ENCODE measurements around the gene HDDC3. TPM values are rescaled to one million over a fixed set of nuclear protein-coding genes. Genes with fewer than 3 reads are reported as not detected.

The HDDC3 gene
- total and polyA plus RNA-seq, 2 donors (not counting 3 experiments of a cell fraction or from before 2014, with no cell fraction given), result 16.0 to 20.2 TPM

GRCh38 chr15:90959894-90960293, 27.5 kb upstream of the HDDC3 start:
- no peak for DNase-seq (ENCODE audit: low read depth, low spot score)

More at GRCh38 chr15:90959894-90960293, 27.5 kb upstream of the HDDC3 start:
- peaks cover 13% of the 10 kb centered on the region for H3K4me1 ChIP-seq (ENCODE audit: control insufficient read depth, extremely low read depth, insufficient read depth, low read length)
- CTCF ChIA-PET, result interaction anchor here (1.1 to 6.9 kb wide), 4 partner anchors 24 to 313 kb away, joined by 3 to 155 read pairs (median 49); partner anchors contain the start of gene HDDC3
- H3K4me3 ChIP-seq (replicated peaks in 1 of 3; ENCODE audit: insufficient read depth in 1 of 3, low read depth in 1 of 3, low read length in 3 of 3), result no peak overlapping the region
- no peak for FAIRE-seq
- no TSS peak for BruUV-seq (replicated peaks)
- no peaks in the 10 kb centered on the region for H3K9me3 ChIP-seq (replicated peaks; ENCODE audit: control insufficient read depth, insufficient read depth, low read length)
- POLR2A ChIA-PET, result no interaction called here
- peaks cover 3% of the 10 kb centered on the region for H3K79me2 ChIP-seq (ENCODE audit: control insufficient read depth, insufficient read depth, low read length)
- H3K36me3 ChIP-seq (ENCODE audit: control insufficient read depth in 2 of 2, extremely low read depth in 1 of 2, insufficient read depth in 2 of 2, low read length in 2 of 2), result peaks cover 1 to 3% of the 10 kb centered on the region in 2 experiments
- no peak overlapping the region for H3K9ac ChIP-seq (replicated peaks; ENCODE audit: extremely low read depth, insufficient read depth, low read length)
- intact Hi-C loops (cut with micrococcal nuclease), result no loop called here
- H3K4me2 ChIP-seq (ENCODE audit: insufficient read depth, low read length), result no peak overlapping the region
- dilution Hi-C loops (cut with MboI; ENCODE audit: extremely low pct_ligation_motif_present, low sequenced_read_pairs), result no loop called here
- TF ChIP-seq POLR2A (IDR thresholded peaks at IDR 0.05; ENCODE audit: low read depth, low read length) (no peak), GATA2 (IDR thresholded peaks at IDR 0.05; ENCODE audit: insufficient read depth, insufficient read length, low read depth, low read length) (no peak), CTCF (IDR thresholded peaks at IDR 0.05; ENCODE audit: extremely low read depth in 1 of 2, insufficient read depth in 1 of 2, low read depth in 1 of 2, low read length in 2 of 2) (no peak), POLR2AphosphoS5 (IDR thresholded peaks at IDR 0.05; ENCODE audit: insufficient read depth, low read depth, low read length) (no peak), MAX (IDR thresholded peaks at IDR 0.05; ENCODE audit: insufficient read depth, insufficient read length) (no peak), EZH2 (IDR thresholded peaks at IDR 0.05; ENCODE audit: borderline replicate concordance, low read depth, low read length, severe bottlenecking) (no peak)
- no peak overlapping the region for H2AFZ ChIP-seq (ENCODE audit: low read depth, low read length)
- H3K27me3 ChIP-seq (ENCODE audit: control insufficient read depth in 2 of 2, insufficient read depth in 2 of 2, low read length in 2 of 2), result no peaks in the 10 kb centered on the region
- no peaks in the 10 kb centered on the region for H3K9me1 ChIP-seq (replicated peaks; ENCODE audit: control insufficient read depth, extremely low read depth, insufficient read depth, low read length)
- H3K27ac ChIP-seq (ENCODE audit: insufficient read depth, low read depth, low read length), result no peak overlapping the region
- H4K20me1 ChIP-seq (replicated peaks; ENCODE audit: control insufficient read depth, extremely low read depth, insufficient read depth, low read length), result no peaks in the 10 kb centered on the region
